ELR (cell line): ENCODE data around the gene ZNF83.
"Not testable (repeated sequence)": the region's sequence is repeated elsewhere in the genome, so short reads cannot be mapped to it uniquely, and the experiment has no call there.

Experiments
- DNase-seq: peaks from one replicate; pipeline ENCODE4 v3.0.0-alpha.2; 2015; ENCODE audit warnings: low read depth

Gene ZNF83

DNA sequence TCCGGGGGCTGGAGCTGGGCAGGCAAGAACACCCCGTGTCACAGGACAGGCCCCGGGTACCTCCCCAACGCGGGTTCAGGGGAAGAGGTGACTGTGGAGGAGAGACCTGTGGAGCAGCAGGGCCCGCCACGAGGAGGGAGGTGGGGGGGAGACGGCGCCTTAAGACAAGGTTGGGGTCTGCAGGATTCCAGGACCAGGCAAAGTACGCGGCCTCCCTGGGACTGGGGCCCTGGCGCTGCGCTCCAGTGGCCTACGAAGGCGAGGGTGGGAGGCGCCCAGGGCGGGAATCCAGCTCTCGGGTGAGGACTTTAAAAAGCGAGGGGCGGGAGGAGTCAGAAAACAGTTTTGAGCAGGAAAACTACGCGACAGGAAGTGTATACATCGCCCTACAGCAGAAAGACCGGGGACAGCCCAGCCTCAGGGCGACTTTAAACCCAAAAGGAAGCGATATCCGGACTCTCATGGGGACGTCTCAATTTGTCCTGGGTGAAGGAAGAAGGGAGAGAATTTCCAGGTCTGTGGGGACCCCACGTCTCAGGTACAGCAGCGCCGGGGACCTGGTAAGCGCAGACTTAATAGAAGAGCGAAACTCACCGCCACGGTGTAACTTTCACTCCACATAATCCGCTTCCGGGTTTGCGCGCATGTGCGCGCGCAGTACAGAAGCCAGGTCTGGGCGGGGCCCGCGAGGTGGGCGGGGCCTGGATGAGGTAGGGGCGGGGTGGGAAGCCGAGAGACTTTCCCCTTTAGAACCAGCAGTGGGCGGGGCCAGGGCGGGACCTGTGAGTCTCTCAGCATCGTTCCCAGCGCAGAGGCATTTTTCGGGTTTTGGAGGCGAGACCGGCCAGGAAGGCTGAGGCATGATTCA is at the start of gene ZNF83:
Gene ZNF83, minus strand, starts transcription at position 638 of the 868 bp plus-strand sequence.
- peak; percentile 95 for DNase-seq

DNA sequence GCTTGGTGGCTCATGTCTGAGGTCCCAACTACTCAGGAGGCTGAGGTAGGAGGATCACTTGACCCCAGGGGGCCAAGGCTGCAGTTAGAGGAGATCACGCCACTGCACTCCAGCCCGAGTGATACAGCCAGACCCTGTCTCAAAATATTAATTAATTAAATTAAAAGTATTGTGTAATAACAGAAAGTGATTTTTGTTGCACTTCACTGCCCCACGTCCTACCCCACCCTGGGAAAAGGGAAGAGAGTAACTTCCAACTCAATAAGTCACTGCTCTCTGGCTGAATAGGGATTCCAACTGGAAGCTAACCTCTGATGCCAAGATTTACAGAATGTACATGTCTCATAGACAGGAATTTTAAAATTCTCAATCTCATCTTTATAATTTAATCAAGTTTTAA is 49.5 kb upstream of the ZNF83 start:
- no peak for DNase-seq

DNA sequence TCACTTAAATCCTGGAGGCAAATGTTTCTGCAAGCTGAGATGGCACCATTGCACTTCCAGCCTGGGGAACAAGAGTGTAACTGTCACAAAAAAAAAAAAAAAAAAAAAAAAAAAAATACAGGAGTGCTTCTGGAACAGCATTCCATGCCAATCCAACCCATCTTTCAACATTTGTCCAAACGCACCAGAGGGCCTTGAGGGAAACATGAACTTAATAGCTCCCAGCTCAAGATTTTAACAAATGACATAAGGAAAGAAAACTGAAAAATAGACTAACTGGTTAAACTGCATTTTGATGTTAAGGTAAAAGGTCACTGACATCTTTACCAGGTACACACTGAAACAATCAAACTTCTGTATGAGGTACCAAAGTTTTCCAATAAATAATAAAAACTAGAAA is 47.7 kb upstream of the ZNF83 start:
- no peak for DNase-seq

GRCh38 chr19:52681216-52681615 is 43.1 kb upstream of the ZNF83 start:
- DNase-seq = not testable (repeated sequence)

DNA sequence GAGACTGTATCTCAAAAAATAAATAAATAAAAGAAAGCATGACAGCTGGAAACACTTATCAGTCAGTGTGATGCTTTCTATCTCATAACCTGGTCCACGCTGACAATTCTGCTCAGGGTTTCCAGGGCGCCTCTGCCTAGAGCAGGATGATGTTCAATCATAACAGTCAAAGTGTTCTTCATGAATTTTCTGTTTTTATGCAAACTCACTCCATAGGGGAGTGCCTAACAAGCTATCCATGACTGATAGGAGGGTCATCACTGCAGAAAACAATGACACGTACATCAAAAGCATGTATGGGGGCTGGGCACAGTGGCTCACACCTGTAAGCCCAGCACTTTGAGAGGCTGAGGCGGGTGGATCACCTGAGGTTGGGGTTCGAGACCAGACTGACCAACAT is 41.4 kb upstream of the ZNF83 start:
- peak; percentile 10 for DNase-seq

- DNase-seq = not testable (repeated sequence)
These were observed 37.1 kb upstream of the ZNF83 start for GRCh38 chr19:52675239-52675638.

DNA sequence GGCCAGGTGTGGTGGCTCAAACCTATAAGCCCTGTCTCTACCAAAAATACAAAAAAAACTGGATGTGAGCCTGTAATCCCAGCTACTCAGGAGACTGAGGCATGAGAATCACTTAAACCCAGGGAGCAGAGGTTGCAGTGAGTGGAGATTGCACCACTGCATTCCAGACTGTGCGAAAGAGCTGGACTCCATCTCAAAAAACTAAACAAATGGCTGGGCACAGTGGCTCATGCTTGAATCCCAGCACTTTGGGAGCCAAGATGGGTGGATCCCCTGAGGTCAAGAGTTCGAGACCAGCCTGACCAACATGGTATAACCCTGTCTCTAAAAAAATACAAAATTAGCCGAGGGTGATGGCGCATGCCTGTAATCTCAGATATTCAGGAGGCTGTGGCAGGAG is 34.9 kb upstream of the ZNF83 start:
- no peak for DNase-seq

GRCh38 chr19:52670046-52670445 is 31.9 kb upstream of the ZNF83 start:
- DNase-seq = no peak

DNA sequence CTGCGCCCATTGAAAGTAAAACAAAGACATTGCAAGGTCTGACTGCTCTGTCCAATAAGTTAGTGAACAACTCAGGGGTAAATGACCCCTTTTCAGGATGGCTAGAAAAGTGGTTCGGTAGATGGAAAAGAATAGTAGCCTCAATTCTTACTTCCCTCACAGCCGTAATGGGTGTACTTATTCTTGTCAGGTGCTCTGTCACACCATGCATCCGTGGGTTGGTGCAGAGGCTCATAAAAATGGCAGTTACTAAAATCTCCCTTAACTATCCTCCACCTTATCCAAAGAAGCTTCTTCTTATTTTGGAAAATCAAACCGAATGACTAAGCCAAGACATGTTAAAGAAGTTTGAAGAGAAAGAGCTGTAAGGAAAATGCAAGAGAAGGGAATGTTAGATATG is 31.4 kb upstream of the ZNF83 start:
- DNase-seq = no peak

- no peak for DNase-seq
These were observed 29.8 kb upstream of the ZNF83 start for GRCh38 chr19:52667972-52668371.

GRCh38 chr19:52666506-52666905 is 28.4 kb upstream of the ZNF83 start:
- DNase-seq = no peak

DNA sequence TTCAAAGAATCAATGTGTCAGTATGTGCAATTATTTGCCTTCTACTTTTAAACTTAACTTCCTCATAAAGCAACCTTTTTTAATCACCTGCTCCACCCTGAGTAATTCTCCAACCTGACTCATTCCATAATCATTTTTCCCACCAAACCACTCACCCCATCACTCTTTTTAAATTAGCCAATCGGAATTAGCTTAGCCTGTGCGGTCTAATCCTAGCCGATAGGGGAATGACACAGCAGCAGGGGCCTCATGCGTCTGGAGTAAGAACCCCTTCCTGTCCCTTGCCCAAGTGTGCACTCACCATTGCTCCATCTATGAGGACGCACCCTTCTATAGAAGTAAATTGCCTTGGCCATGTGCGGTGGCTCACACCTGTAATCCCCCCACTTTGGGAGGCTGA is 27.4 kb upstream of the ZNF83 start:
- DNase-seq = peak; percentile 86

DNA sequence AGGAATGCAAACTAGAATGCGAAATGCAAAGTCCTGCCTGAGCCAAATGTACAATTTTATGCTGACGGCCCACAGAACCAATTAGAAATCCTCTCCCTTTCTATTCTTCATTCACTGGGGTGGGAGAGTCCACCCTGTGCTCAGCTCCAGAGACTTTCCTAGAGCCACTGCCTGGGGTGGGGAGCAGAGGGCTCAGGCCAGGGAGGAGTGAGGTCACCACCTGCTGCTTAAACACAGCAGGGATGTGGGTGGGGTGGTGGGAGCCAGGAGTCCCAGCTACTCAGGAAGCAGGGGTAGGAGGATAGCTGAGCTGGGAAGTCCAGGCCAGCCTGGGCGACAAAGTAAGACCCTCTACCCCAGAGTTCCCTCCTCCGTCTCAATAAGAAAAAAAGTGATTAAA is 26.9 kb upstream of the ZNF83 start:
- no peak for DNase-seq

- DNase-seq = no peak
These were observed 26.3 kb upstream of the ZNF83 start for GRCh38 chr19:52664461-52664860.

DNA sequence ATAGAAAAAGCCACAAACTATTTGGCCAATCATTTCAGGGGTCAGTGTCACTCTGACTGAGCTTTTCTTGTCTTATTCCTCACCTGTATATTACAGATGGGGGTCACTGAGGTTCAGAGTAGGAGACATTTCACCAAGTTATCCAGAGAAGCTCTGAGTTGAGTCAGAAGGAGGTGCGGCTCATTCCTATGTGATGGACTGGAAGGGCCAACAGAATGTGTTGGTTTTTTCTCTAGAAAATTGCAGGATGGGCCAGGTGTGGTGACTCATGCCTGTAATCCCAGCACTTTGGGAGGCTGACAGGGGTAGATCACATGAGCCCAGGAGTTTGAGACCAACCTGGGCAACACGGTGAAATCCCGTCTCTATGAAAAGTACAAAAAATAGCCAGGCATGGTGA is 24.5 kb upstream of the ZNF83 start:
- peak; percentile 56 for DNase-seq

GRCh38 chr19:52660981-52661380 is 22.8 kb upstream of the ZNF83 start:
- peak; percentile 70 for DNase-seq

DNA sequence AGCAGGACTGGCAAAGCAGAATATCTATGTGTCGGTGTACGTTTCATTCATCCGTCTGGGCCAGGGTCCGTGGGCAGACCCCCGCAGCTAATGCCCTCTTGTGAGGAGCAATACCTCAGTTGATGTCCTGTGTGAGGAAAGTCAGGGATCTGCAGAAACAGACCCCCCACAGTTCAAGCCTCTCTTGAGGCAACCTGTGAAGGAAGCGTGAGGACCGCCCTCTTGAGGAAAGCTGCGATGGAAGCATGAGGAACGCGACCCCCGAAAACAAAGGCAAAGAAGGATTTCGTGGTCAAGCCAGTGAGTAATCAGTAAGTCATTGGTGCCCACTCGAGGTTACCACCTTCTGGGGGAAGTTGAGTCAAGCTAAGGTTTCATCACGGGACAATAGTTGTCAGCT is 20.9 kb upstream of the ZNF83 start:
- DNase-seq = no peak

DNA sequence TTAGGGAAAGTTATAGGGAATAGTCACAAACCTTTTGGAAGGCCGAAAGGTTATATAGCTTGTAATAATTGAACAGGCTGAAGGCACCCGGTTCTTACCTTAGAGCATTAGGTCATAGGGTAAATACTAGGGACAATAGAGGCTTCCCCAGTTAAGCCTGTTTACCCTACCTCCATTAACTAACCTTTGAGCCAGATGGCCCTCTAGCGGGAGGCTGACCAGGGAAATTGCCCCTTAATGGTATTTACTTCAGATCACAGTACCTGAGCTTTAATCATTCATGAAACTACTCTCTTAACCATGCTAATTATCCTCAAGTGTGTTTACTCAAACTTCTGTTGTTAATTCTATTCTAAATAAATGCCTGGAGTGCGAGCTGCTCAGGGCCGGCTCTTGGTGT is 20.4 kb upstream of the ZNF83 start:
- DNase-seq = no peak

DNA sequence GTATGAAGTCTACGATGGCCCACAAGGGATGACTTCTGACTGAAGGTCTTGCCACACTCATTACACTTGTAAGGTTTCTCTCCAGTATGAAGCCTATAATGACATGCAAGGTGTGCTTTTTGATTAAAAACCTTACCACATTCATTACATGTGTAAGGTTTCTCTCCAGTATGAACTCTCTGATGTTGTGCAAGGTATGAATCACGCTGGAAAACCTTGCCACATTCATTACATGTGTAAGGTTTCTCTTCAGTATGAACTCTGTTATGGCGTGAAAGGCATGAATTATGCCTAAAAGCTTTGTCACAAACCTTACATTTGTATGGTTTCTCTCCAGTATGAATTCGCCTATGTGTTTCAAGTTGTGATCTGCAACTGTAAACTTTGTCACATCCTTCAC is 15.0 kb upstream of the ZNF83 start:
- DNase-seq = no peak

DNA sequence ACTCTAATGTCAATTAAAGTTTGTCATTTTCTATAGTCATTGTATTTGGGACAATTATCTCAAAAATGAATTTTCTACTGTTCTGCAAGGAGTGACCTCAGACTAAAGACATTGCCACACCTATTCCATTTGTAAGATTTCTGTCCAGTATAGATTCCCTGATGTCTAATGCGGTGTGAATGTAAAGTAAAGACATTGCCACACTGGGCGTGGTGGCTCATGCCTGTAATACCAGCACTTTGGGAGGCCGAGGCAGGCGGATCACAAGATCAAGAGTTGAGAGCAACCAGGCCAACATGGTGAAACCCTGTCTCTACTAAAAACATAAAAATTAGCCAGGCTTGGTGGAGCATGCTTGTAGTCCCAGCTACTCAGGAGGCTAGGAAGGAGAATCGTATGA is 13.8 kb upstream of the ZNF83 start:
- no peak for DNase-seq

DNA sequence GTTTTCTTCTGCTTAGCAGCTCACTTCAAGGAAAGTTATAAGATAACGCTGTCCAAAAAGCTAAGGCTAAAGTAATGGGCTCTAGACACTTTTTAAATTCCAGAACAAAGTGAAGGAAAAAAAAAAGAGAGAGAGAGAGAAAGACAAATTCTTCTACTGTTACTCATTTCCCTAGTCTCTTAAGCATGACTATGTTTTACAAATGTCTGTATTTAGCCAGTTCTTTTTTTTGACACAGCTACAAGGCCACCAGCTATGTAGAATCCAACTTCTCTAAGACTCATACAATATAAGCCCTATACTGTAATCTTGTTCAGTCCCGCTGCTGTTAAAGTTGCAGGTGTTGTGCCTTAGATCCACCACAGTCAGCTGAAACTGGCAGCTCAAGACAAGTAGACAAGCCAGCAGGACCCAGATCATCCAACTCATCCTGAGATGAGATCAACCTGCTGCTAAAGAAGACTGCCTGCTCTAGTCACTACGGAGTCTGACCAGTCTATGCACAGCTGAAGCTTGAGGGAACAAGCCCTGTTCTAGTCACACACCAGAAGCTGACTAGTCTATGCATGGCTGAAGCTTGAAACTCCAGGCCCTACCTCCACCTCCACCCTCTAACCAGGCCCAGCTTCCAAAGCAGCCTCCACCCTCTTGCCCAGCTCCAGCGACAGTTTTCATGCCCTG is 10.3 kb upstream of the ZNF83 start:
- peak; percentile 59 for DNase-seq

GRCh38 chr19:52646571-52647217 is 8.5 kb upstream of the ZNF83 start:
- DNase-seq = no peak

- DNase-seq = peak; percentile 62
These were observed 2.8 kb upstream of the ZNF83 start for GRCh38 chr19:52640916-52641315.
